Breast epithelium (tissue), 4 donors: ENCODE data around the gene SNUPN. TPM values are rescaled to one million over a fixed set of nuclear protein-coding genes. Genes with fewer than 3 reads are reported as not detected.
A peak's percentile ranks its signal among the peaks of the same experiment; 100 is the strongest.

Experiments
- DNase-seq, 2 donors: peaks; one replicate each; pipeline ENCODE4 v3.0.0-alpha.2; 2019; ENCODE audit warnings: low spot score in 2 of 2
- H3K27ac ChIP-seq, 2 donors: fragments of 200-600 bp; sonication (generic) in 1 of 2; one replicate each; pipeline ENCODE4 v1.5.1; 2016 to 2019; ENCODE audit warnings: mild to moderate bottlenecking in 1 of 2
- H3K27me3 ChIP-seq, 2 donors: fragments of 200-600 bp; sonication (generic) in 1 of 2; one replicate each; pipeline versions ENCODE4 v1.5.1 to v1.6.0; 2017 to 2019; ENCODE audit warnings: control low read depth in 1 of 2, mild to moderate bottlenecking in 1 of 2
- H3K36me3 ChIP-seq: fragments of 200-600 bp; one replicate; pipeline ENCODE4 v1.5.1; 2019
- H3K4me1 ChIP-seq, 2 donors: fragments of 200-600 bp; sonication (generic); one replicate each; pipeline ENCODE4 v1.5.1; 2016 to 2019; ENCODE audit warnings: control low read depth in 1 of 2
- H3K4me3 ChIP-seq, 3 donors: fragments of 200-600 bp; sonication (generic); 1 replicate in 2 of 3; 2 replicates in 1 of 3; pipeline ENCODE4 v1.5.1; 2016 to 2019; ENCODE audit warnings: mild to moderate bottlenecking in 3 of 3, moderate library complexity in 2 of 3
- H3K9me3 ChIP-seq, 2 donors: fragments of 200-600 bp; sonication (generic) in 1 of 2; one replicate each; pipeline ENCODE4 v1.5.1; 2016 to 2019; ENCODE audit warnings: control low read depth in 1 of 2
- CTCF ChIP-seq, 3 donors: fragments of 450-650 bp; IDR thresholded peaks; one replicate each; pipeline ENCODE4 v1.5.1; 2016 to 2017; ENCODE audit warnings: antibody characterized with exemption in 3 of 3, mild to moderate bottlenecking in 3 of 3, moderate library complexity in 3 of 3
- POLR2A ChIP-seq: fragments of 450-650 bp; IDR thresholded peaks from one replicate; pipeline ENCODE4 v1.6.1; 2016; ENCODE audit warnings: antibody characterized with exemption, mild to moderate bottlenecking, moderate library complexity
- POLR2AphosphoS5 ChIP-seq, 3 donors: sonication (generic); formaldehyde crosslinking; IDR thresholded peaks; one replicate each; pipeline ENCODE4 v1.6.1; 2017; ENCODE audit warnings: antibody characterized with exemption in 3 of 3
- intact Hi-C: fragments of 100-400 bp; cut with DNase I; formaldehyde crosslinking; loops from one replicate; pipeline ENCODE4 v1.15.1; 2023; ENCODE audit warnings: low total_unique reads
- total RNA-seq, 3 donors: library from RNA; depleted of rRNA; stranded (reverse); fragments of >200 nt; gene quantifications; one replicate each; pipeline ENCODE4 v1.1.0, GENCODE V29; 2016

The SNUPN gene
- total RNA-seq, 3 donors from 2014 or later, result 19.8 to 24.9 (median 23.6) TPM

GRCh38 chr15:75671730-75672602 is 46.4 kb upstream of the SNUPN start:
- intact Hi-C loops, result no loop called here

GRCh38 chr15:75669879-75670212 is 44.3 kb upstream of the SNUPN start:
- H3K4me1 ChIP-seq, result peaks cover 7 to 27% of the 10 kb centered on the region in 2 donors
- no peak overlapping the region for H3K4me3 ChIP-seq
- intact Hi-C loops, result no loop called here
- H3K9me3 ChIP-seq, result no peaks in the 10 kb centered on the region
- TF ChIP-seq POLR2AphosphoS5 (IDR thresholded peaks at IDR 0.05) (no peak), CTCF (IDR thresholded peaks at IDR 0.05) (no peak), POLR2A (no peak)
- H3K27me3 ChIP-seq, result no peaks in the 10 kb centered on the region
- peak overlapping the region in 1 of 2 donors; percentile 56 for H3K27ac ChIP-seq
- H3K36me3 ChIP-seq, result no peaks in the 10 kb centered on the region
- no peak for DNase-seq

More at GRCh38 chr15:75671730-75672602, 46.4 kb upstream of the SNUPN start:
- H3K4me3 ChIP-seq, result no peak overlapping the region
- DNase-seq, result no peak
- no peaks in the 10 kb centered on the region for H3K36me3 ChIP-seq
- H3K4me1 ChIP-seq, result peaks cover 7 to 27% of the 10 kb centered on the region in 2 donors
- peak overlapping the region; percentile 59 to 90 for H3K27ac ChIP-seq
- no peak for TF ChIP-seq POLR2AphosphoS5 (IDR thresholded peaks at IDR 0.05)
- no peak for TF ChIP-seq CTCF (IDR thresholded peaks at IDR 0.05)
- TF ChIP-seq POLR2A, result no peak
- H3K9me3 ChIP-seq, result no peaks in the 10 kb centered on the region
- no peaks in the 10 kb centered on the region for H3K27me3 ChIP-seq

- TF ChIP-seq POLR2A, result no peak
- no peak for TF ChIP-seq POLR2AphosphoS5 (IDR thresholded peaks at IDR 0.05)
- no peak for TF ChIP-seq CTCF (IDR thresholded peaks at IDR 0.05)
- peak in 1 of 2 donors; percentile 60 for DNase-seq
- peak overlapping the region; percentile 50 to 56 for H3K27ac ChIP-seq
- H3K27me3 ChIP-seq, result no peaks in the 10 kb centered on the region
- H3K36me3 ChIP-seq, result no peaks in the 10 kb centered on the region
- intact Hi-C loops, result no loop called here
- no peak overlapping the region for H3K4me3 ChIP-seq
- H3K4me1 ChIP-seq, result peaks cover 7 to 27% of the 10 kb centered on the region in 2 donors
- H3K9me3 ChIP-seq, result no peaks in the 10 kb centered on the region
Measured at GRCh38 chr15:75669191-75669878, 43.8 kb upstream of the SNUPN start.

GRCh38 chr15:75666823-75667501 is 41.4 kb upstream of the SNUPN start:
- intact Hi-C loops, result no loop called here
- Histone ChIP-seq H3K4me1 (peaks cover 0 to 9% of the 10 kb centered on the region in 2 donors), H3K27ac (peak overlapping the region; percentile 73 to 83), H3K9me3 (no peaks in the 10 kb centered on the region), H3K27me3 (no peaks in the 10 kb centered on the region), H3K4me3 (no peak overlapping the region), H3K36me3 (no peaks in the 10 kb centered on the region)
- DNase-seq, result peak in 1 of 2 donors; percentile 60
- TF ChIP-seq POLR2A (no peak), CTCF (IDR thresholded peaks at IDR 0.05) (no peak), POLR2AphosphoS5 (IDR thresholded peaks at IDR 0.05) (peak in 2 of 3 donors; percentile 37 to 94)
